GM12878 (cell line): ENCODE data around the gene CNTNAP2. TPM values are rescaled to one million over a fixed set of nuclear protein-coding genes. Genes with fewer than 3 reads are reported as not detected.

Experiments
- ATAC-seq: fragments of 200-7000 bp; cut with Tn5 transposase; 3 replicates; pipeline ENCODE4 v1.9.1; 2020; ENCODE audit warnings: mild to moderate bottlenecking, moderate library complexity
- BruUV-seq: library from RNA; stranded (reverse); fragments of 400-500 nt; replicated peaks from 2 replicates; lab custom pipeline; 2021; lab: Mats Ljungman, UMichigan
- CTCF ChIA-PET: fragments of 300-600 bp; sonication (Branson Sonifier 250); formaldehyde crosslinking; extraction: SDS; loops from one replicate; lab custom pipeline; 2021; ENCODE audit warnings: inconsistent platforms; lab: Yijun Ruan, JAX
- POLR2A ChIA-PET: fragments of 350-600 bp; formaldehyde crosslinking; extraction: SDS; loops from one replicate; lab custom pipeline; 2021; ENCODE audit warnings: inconsistent platforms; lab: Charles Lee
- RAD21 ChIA-PET: fragments of 300-600 bp; sonication (Branson Sonifier 250); formaldehyde crosslinking; loops from one replicate; lab custom pipeline; 2023; ENCODE audit warnings: antibody characterized with exemption; ENCODE audit not compliant: unreplicated experiment; lab: Charles Lee
- SMC1A ChIA-PET: fragments of 300-600 bp; sonication (Branson Sonifier 250); formaldehyde crosslinking; loops from one replicate; lab custom pipeline; 2023; ENCODE audit not compliant: unreplicated experiment, uncharacterized antibody; lab: Charles Lee
- DNase-seq: peaks from one replicate; pipeline ENCODE4 v3.0.0-alpha.2; 2011; ENCODE audit warnings: low read depth, low spot score
- FAIRE-seq: peaks from 3 replicates; lab custom pipeline; 2011; peaks lifted over from hg19 to GRCh38; lab: Jason Lieb, UNC
- H2AFZ ChIP-seq: 2 replicates; pipeline ENCODE4 v1.6.0; 2011; ENCODE audit warnings: low read depth, low read length, control low read depth; ENCODE audit not compliant: control insufficient read depth
- H3K27ac ChIP-seq: 2 replicates; pipeline ENCODE4 v1.5.1; 2011; ENCODE audit warnings: control low read depth; ENCODE audit not compliant: control insufficient read depth, insufficient read depth
- H3K27me3 ChIP-seq, 2 experiments: replicated peaks in 1 of 2; 2 replicates each; pipeline versions ENCODE4 v1.6.0 to v1.6.1; 2011; ENCODE audit warnings: low read length in 1 of 2; ENCODE audit not compliant: control insufficient read depth in 2 of 2, insufficient read depth in 2 of 2
- H3K36me3 ChIP-seq, 2 experiments: 2 replicates each; pipeline ENCODE4 v1.5.1; 2011; ENCODE audit warnings: low read length in 1 of 2; ENCODE audit not compliant: control insufficient read depth in 2 of 2, insufficient read depth in 2 of 2
- H3K4me1 ChIP-seq: 2 replicates; pipeline ENCODE4 v1.6.1; 2011; ENCODE audit warnings: mild to moderate bottlenecking, low read length, moderate library complexity, mixed read lengths; ENCODE audit not compliant: control insufficient read depth, insufficient read depth
- H3K4me2 ChIP-seq: 2 replicates; pipeline ENCODE4 v1.6.0; 2011; ENCODE audit warnings: control low read depth; ENCODE audit not compliant: control insufficient read depth, insufficient read depth
- H3K4me3 ChIP-seq: fragments of 200-600 bp; sonication (generic); 2 replicates; pipeline ENCODE4 v1.5.1; 2016
- H3K79me2 ChIP-seq: 2 replicates; pipeline ENCODE4 v1.6.0; 2011; ENCODE audit warnings: low read length; ENCODE audit not compliant: control insufficient read depth, insufficient read depth
- H3K9ac ChIP-seq: 2 replicates; pipeline ENCODE4 v1.8.0; 2011; ENCODE audit warnings: low read length, control low read depth, mixed read lengths; ENCODE audit not compliant: control insufficient read depth, insufficient read depth
- H3K9me3 ChIP-seq: replicated peaks from 3 replicates; pipeline ENCODE4 v1.5.1; 2011; ENCODE audit warnings: mild to moderate bottlenecking, low read length; ENCODE audit not compliant: control insufficient read depth, insufficient read depth
- H4K20me1 ChIP-seq: 2 replicates; pipeline ENCODE4 v1.6.0; 2011; ENCODE audit not compliant: control insufficient read depth, insufficient read depth
- RAD21 ChIP-seq: IDR thresholded peaks from 2 replicates; pipeline ENCODE4 v1.6.1; 2011; ENCODE audit warnings: mild to moderate bottlenecking, low read depth, low read length, moderate library complexity; ENCODE audit not compliant: insufficient read depth
- STAT3 ChIP-seq: IDR thresholded peaks from 2 replicates; pipeline ENCODE4 v1.6.1; 2011; ENCODE audit warnings: low read depth, low read length, improper control_type of control experiment
- YBX1 ChIP-seq: fragments of 450-650 bp; IDR thresholded peaks from 2 replicates; pipeline ENCODE4 v1.6.1; 2016; ENCODE audit warnings: antibody characterized with exemption
- ZNF622 ChIP-seq: fragments of 450-650 bp; IDR thresholded peaks from 2 replicates; pipeline ENCODE4 v1.6.1; 2017; ENCODE audit warnings: mild to moderate bottlenecking, inconsistent platforms
- WGBS: methylation state at CpG from one replicate; pipeline ENCODE4 v1.1.6; 2016; ENCODE audit warnings: low lambda C conversion rate; ENCODE audit not compliant: insufficient replicate concordance, insufficient coverage; ENCODE audit errors: missing lambda C conversion rate; 5-methylcytosine and 5-hydroxymethylcytosine counted together
- in situ Hi-C: fragments of 300-500 bp; cut with MboI; formaldehyde crosslinking; loops from 9 replicates; pipeline ENCODE4 v1.14.3; 2018; ENCODE audit warnings: mixed read lengths
- intact Hi-C: fragments of 100-400 bp; cut with micrococcal nuclease; formaldehyde crosslinking; loops from one replicate; pipeline ENCODE4 v1.14.2; 2022; ENCODE audit not compliant: unreplicated experiment
- polyA plus RNA-seq, 11 experiments: library from polyadenylated mRNA; depleted of rRNA in 4 of 11; unstranded in 6 of 11; stranded (reverse) in 5 of 11; fragments of >200 nt; fragmentation: Nextera tagmentation in 4 of 11; fragmentation: Illumina TruSeq in 1 of 11; extraction: Ambion mirVana in 4 of 11; extraction: Trizol in 1 of 11; gene quantifications; 1 replicate in 1 of 11; 2 replicates in 10 of 11; pipeline versions ENCODE4 v1.2.1 to v1.2.3, GENCODE V29; 2011 to 2016; ENCODE audit warnings: inconsistent platforms in 2 of 11, missing spikeins in 2 of 11, low read depth in 1 of 11
- total RNA-seq, 4 experiments: library from RNA; depleted of rRNA in 3 of 4; stranded (reverse); fragments of >200 nt in 3 of 4; fragmentation: Illumina TruSeq in 1 of 4; extraction: Trizol in 1 of 4; gene quantifications; 2 replicates each; pipeline versions ENCODE4 v1.2.1 to v1.2.3, GENCODE V29; 2013 to 2021
- TF ChIP-seq, protein P1 (sequence below): IDR thresholded peaks from 2 replicates; pipeline ENCODE4 v1.6.1; 2012; ENCODE audit warnings: low read length, inconsistent platforms
- TF ChIP-seq, protein P2 (sequence below), 3 experiments: IDR thresholded peaks in 2 of 3; conservative IDR thresholded peaks in 1 of 3; 2 replicates each; pipeline ENCODE4 v1.5.1; 2011; ENCODE audit warnings: low read depth in 3 of 3, low read length in 3 of 3, mild to moderate bottlenecking in 3 of 3, control low read depth in 2 of 3, moderate library complexity in 2 of 3, inconsistent platforms in 1 of 3, mixed read lengths in 1 of 3; ENCODE audit not compliant: control insufficient read depth in 2 of 3, insufficient read depth in 1 of 3; ENCODE audit errors: extremely low read depth in 1 of 3

Gene CNTNAP2
- total and polyA plus RNA-seq, 10 of the 15 experiments (the other 5 are each of a cell fraction or from before 2014, with no cell fraction given), result 0.03 to 0.08 (median 0.03) TPM; not detected in 7

DNA sequence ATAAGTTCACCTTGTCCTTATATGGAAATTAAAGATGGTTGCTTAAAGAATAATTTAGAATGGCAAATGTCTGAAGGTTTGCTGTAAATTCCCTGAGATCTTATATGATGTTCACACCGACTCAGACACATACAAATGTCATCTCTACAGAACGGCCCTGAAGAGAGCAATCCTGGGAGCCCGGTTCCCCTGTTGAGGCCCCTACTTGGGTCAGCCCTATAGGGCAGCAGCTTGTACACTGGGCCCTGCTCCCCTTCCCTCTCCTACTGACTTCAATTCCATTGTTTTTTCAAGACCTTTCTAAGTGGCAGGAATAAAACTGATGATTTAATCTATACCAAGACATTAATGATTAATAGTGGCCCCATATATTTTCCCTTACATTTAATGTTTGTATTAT is 1660.7 kb downstream of the CNTNAP2 start:
- in situ Hi-C loops, result no loop called here

More for the DNA sequence above, 1660.7 kb downstream of the CNTNAP2 start:
- TF ChIP-seq, protein P1, sequence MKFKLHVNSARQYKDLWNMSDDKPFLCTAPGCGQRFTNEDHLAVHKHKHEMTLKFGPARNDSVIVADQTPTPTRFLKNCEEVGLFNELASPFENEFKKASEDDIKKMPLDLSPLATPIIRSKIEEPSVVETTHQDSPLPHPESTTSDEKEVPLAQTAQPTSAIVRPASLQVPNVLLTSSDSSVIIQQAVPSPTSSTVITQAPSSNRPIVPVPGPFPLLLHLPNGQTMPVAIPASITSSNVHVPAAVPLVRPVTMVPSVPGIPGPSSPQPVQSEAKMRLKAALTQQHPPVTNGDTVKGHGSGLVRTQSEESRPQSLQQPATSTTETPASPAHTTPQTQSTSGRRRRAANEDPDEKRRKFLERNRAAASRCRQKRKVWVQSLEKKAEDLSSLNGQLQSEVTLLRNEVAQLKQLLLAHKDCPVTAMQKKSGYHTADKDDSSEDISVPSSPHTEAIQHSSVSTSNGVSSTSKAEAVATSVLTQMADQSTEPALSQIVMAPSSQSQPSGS, result no peak
- TF ChIP-seq, protein P2, sequence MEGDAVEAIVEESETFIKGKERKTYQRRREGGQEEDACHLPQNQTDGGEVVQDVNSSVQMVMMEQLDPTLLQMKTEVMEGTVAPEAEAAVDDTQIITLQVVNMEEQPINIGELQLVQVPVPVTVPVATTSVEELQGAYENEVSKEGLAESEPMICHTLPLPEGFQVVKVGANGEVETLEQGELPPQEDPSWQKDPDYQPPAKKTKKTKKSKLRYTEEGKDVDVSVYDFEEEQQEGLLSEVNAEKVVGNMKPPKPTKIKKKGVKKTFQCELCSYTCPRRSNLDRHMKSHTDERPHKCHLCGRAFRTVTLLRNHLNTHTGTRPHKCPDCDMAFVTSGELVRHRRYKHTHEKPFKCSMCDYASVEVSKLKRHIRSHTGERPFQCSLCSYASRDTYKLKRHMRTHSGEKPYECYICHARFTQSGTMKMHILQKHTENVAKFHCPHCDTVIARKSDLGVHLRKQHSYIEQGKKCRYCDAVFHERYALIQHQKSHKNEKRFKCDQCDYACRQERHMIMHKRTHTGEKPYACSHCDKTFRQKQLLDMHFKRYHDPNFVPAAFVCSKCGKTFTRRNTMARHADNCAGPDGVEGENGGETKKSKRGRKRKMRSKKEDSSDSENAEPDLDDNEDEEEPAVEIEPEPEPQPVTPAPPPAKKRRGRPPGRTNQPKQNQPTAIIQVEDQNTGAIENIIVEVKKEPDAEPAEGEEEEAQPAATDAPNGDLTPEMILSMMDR (IDR thresholded peaks at IDR 0.05 in 2 of 3, conservative IDR thresholded peaks at IDR 0.05 in 1 of 3; ENCODE audit: control insufficient read depth in 2 of 3, extremely low read depth in 1 of 3, insufficient read depth in 1 of 3, low read depth in 3 of 3, low read length in 3 of 3), result no peak
- TF ChIP-seq STAT3, result no peak
- TF ChIP-seq YBX1, result no peak
- no peak for TF ChIP-seq RAD21
- no peak for TF ChIP-seq ZNF622
- ChIA-PET POLR2A (no interaction called here), SMC1A (no interaction called here), CTCF (no interaction called here), RAD21 (no interaction called here)
- ATAC-seq (no peak), FAIRE-seq (no peak), DNase-seq (no peak)
- Histone ChIP-seq H2AFZ (no peak overlapping the region), H3K9me3 (no peaks in the 10 kb centered on the region), H3K79me2 (no peaks in the 10 kb centered on the region), H3K4me2 (no peak overlapping the region), H3K4me1 (no peaks in the 10 kb centered on the region), H3K9ac (no peak overlapping the region), H3K27me3 (no peaks in the 10 kb centered on the region), H3K27ac (no peak overlapping the region), H3K36me3 (no peaks in the 10 kb centered on the region), H4K20me1 (no peaks in the 10 kb centered on the region), H3K4me3 (no peak overlapping the region)
- 7% methylated on average over 3 of the region's 3 CpGs for WGBS
- BruUV-seq, result no TSS peak
- intact Hi-C loops, result no loop called here
